Endodermal cell (in vitro differentiated cells): ENCODE data around the gene PLEKHM1. TPM values are rescaled to one million over a fixed set of nuclear protein-coding genes. Genes with fewer than 3 reads are reported as not detected.

Experiments used
- DNase-seq: peaks from one replicate; pipeline ENCODE4 v3.0.0-alpha.2; 2017
- H3K27ac ChIP-seq: 2 replicates; pipeline ENCODE4 v1.5.1; 2013; ENCODE audit warnings: mild to moderate bottlenecking, low read depth, low read length, moderate library complexity
- H3K27me3 ChIP-seq: 2 replicates; pipeline ENCODE4 v1.6.1; 2013; ENCODE audit warnings: mild to moderate bottlenecking, low read length, moderate library complexity; ENCODE audit not compliant: insufficient read depth, control insufficient read depth, poor library complexity, severe bottlenecking
- H3K36me3 ChIP-seq: 2 replicates; pipeline ENCODE4 v1.7.0; 2013; ENCODE audit warnings: mild to moderate bottlenecking, low read length, moderate library complexity; ENCODE audit not compliant: control insufficient read depth, insufficient read depth
- H3K4me1 ChIP-seq: one replicate; pipeline ENCODE4 v1.7.0; 2013; ENCODE audit warnings: low read length; ENCODE audit not compliant: control insufficient read depth, insufficient read depth
- H3K4me3 ChIP-seq: 2 replicates; pipeline ENCODE4 v1.5.1; 2013; ENCODE audit warnings: mild to moderate bottlenecking, low read length, moderate library complexity
- H3K9ac ChIP-seq: 2 replicates; pipeline ENCODE4 v1.6.1; 2013; ENCODE audit warnings: mild to moderate bottlenecking, low read length, moderate library complexity; ENCODE audit not compliant: poor library complexity, severe bottlenecking; ENCODE audit errors: extremely low read depth
- H3K9me3 ChIP-seq: 2 replicates; pipeline ENCODE4 v1.6.1; 2013; ENCODE audit warnings: mild to moderate bottlenecking, low read length, moderate library complexity; ENCODE audit not compliant: control insufficient read depth
- H3K27ac Mint-ChIP-seq: 2 replicates; pipeline ENCODE4 v1.8.0; 2020; ENCODE audit warnings: mixed read lengths
- H3K27me3 Mint-ChIP-seq: 2 replicates; pipeline ENCODE4 v1.8.0; 2021; ENCODE audit warnings: mild to moderate bottlenecking, mixed read lengths; ENCODE audit not compliant: insufficient read depth
- H3K36me3 Mint-ChIP-seq: 2 replicates; pipeline ENCODE4 v1.8.0; 2020; ENCODE audit warnings: low read depth, mixed read lengths
- H3K4me1 Mint-ChIP-seq: 2 replicates; pipeline ENCODE4 v1.8.0; 2020; ENCODE audit warnings: mixed read lengths
- H3K4me3 Mint-ChIP-seq: 2 replicates; pipeline ENCODE4 v1.8.0; 2020; ENCODE audit warnings: mild to moderate bottlenecking, moderate library complexity, mixed read lengths
- H3K9me3 Mint-ChIP-seq: 2 replicates; pipeline ENCODE4 v1.8.0; 2020; ENCODE audit warnings: mild to moderate bottlenecking, mixed read lengths
- WGBS, 2 experiments: methylation state at CpG; one replicate each; pipeline versions ENCODE4 v1.1.5 to v1.1.7; 2013; ENCODE audit warnings: missing lambda C conversion rate in 2 of 2, mixed read lengths in 1 of 2; ENCODE audit not compliant: insufficient coverage in 1 of 2, insufficient read length in 1 of 2; 5-methylcytosine and 5-hydroxymethylcytosine counted together
- total RNA-seq, 2 donors: library from RNA; stranded (reverse); fragmentation: NEBNext Ultra II Directional in 1 of 2; extraction: Animal tissue kit (Norgen Biotek cat#: 25700) in 1 of 2; gene quantifications; 2 replicates in 1 of 2; 3 replicates in 1 of 2; pipeline ENCODE4 v1.2.1, GENCODE V29; 2021
- TF ChIP-seq, protein P1 (sequence below): fragments of 200-600 bp; sonication (generic); conservative IDR thresholded peaks from 2 replicates; pipeline ENCODE4 v1.5.0; 2021; ENCODE audit warnings: antibody characterized with exemption, mild to moderate bottlenecking

The PLEKHM1 gene
- total RNA-seq, 2 donors from 2014 or later: 18.4 to 29.8 TPM

- H3K9me3 ChIP-seq: no peaks in the 10 kb centered on the region
- peak overlapping the region; percentile 66 for H3K4me3 Mint-ChIP-seq
- WGBS, 2 experiments: 20 to 21% methylated on average over 36 to 68 of the region's 68 CpGs
- H3K4me3 ChIP-seq: no peak overlapping the region
- H3K27ac Mint-ChIP-seq: no peak overlapping the region
- H3K36me3 Mint-ChIP-seq: no peaks in the 10 kb centered on the region
- TF ChIP-seq, protein P1, sequence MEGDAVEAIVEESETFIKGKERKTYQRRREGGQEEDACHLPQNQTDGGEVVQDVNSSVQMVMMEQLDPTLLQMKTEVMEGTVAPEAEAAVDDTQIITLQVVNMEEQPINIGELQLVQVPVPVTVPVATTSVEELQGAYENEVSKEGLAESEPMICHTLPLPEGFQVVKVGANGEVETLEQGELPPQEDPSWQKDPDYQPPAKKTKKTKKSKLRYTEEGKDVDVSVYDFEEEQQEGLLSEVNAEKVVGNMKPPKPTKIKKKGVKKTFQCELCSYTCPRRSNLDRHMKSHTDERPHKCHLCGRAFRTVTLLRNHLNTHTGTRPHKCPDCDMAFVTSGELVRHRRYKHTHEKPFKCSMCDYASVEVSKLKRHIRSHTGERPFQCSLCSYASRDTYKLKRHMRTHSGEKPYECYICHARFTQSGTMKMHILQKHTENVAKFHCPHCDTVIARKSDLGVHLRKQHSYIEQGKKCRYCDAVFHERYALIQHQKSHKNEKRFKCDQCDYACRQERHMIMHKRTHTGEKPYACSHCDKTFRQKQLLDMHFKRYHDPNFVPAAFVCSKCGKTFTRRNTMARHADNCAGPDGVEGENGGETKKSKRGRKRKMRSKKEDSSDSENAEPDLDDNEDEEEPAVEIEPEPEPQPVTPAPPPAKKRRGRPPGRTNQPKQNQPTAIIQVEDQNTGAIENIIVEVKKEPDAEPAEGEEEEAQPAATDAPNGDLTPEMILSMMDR: no peak
- no peak overlapping the region for H3K9ac ChIP-seq
- no peak for DNase-seq
- peaks cover 71% of the 10 kb centered on the region for H3K27me3 ChIP-seq
- H3K36me3 ChIP-seq: no peaks in the 10 kb centered on the region
- H3K4me1 Mint-ChIP-seq: peaks cover 11% of the 10 kb centered on the region
- no peak overlapping the region for H3K27ac ChIP-seq
- no peaks in the 10 kb centered on the region for H3K9me3 Mint-ChIP-seq
- H3K27me3 Mint-ChIP-seq: peaks cover 74% of the 10 kb centered on the region
- peaks cover 3% of the 10 kb centered on the region for H3K4me1 ChIP-seq
These were observed 60.3 kb downstream of the PLEKHM1 start for GRCh38 chr17:45430006-45430737.

GRCh38 chr17:45429339-45430005, 61.0 kb downstream of the PLEKHM1 start:
- 3 to 9% methylated on average over 44 to 82 of the region's 82 CpGs for WGBS, 2 experiments
- H3K9ac ChIP-seq: no peak overlapping the region
- H3K27ac ChIP-seq: no peak overlapping the region
- H3K4me3 ChIP-seq: no peak overlapping the region
- DNase-seq: peak; percentile 90
- no peaks in the 10 kb centered on the region for H3K36me3 ChIP-seq
- H3K27me3 Mint-ChIP-seq: peaks cover 69% of the 10 kb centered on the region
- H3K27me3 ChIP-seq: peaks cover 71% of the 10 kb centered on the region
- H3K9me3 ChIP-seq: no peaks in the 10 kb centered on the region
- H3K36me3 Mint-ChIP-seq: no peaks in the 10 kb centered on the region
- H3K27ac Mint-ChIP-seq: no peak overlapping the region
- no peaks in the 10 kb centered on the region for H3K9me3 Mint-ChIP-seq
- H3K4me3 Mint-ChIP-seq: peak overlapping the region; percentile 37
- peaks cover 4% of the 10 kb centered on the region for H3K4me1 ChIP-seq
- H3K4me1 Mint-ChIP-seq: peaks cover 14% of the 10 kb centered on the region
- TF ChIP-seq, protein P1: no peak

GRCh38 chr17:45428931-45429338, 61.6 kb downstream of the PLEKHM1 start:
- Mint-ChIP-seq H3K36me3 (no peaks in the 10 kb centered on the region), H3K4me3 (peak overlapping the region; percentile 37), H3K27me3 (peaks cover 66% of the 10 kb centered on the region), H3K27ac (no peak overlapping the region), H3K4me1 (peaks cover 18% of the 10 kb centered on the region), H3K9me3 (no peaks in the 10 kb centered on the region)
- Histone ChIP-seq H3K4me3 (no peak overlapping the region), H3K27ac (no peak overlapping the region), H3K4me1 (peaks cover 4% of the 10 kb centered on the region), H3K9ac (no peak overlapping the region), H3K27me3 (peaks cover 71% of the 10 kb centered on the region), H3K36me3 (no peaks in the 10 kb centered on the region), H3K9me3 (no peaks in the 10 kb centered on the region)
- DNase-seq: no peak
- TF ChIP-seq, protein P1: no peak
- WGBS, 2 experiments: 10 to 12% methylated on average over 2 to 15 of the region's 15 CpGs
